ENCODE results near the gene SUGP2. TPM values are rescaled to one million over a fixed set of nuclear protein-coding genes. Genes with fewer than 3 reads are reported as not detected.

SUGP2 gene
- total and polyA plus RNA-seq, 2 experiments from 2014 or later: 28.8 to 29.7 TPM

GRCh38 chr19:19062454-19063182 lies 29.3 kb upstream of the SUGP2 start:
- H3F3A ChIP-seq (ENCODE audit: insufficient read depth): peaks cover 11% of the 10 kb centered on the region
- H3K27ac ChIP-seq: no peak overlapping the region
- H3K4me3 ChIP-seq: peak overlapping the region; percentile 60; the same call in 1 of the 2 replicates
- H3K9me3 ChIP-seq (ENCODE audit: low read depth): no peaks in the 10 kb centered on the region
- no peaks in the 10 kb centered on the region for H3K9me2 ChIP-seq (ENCODE audit: insufficient read depth)
- H3K4me1 ChIP-seq (ENCODE audit: insufficient read depth): peaks cover 12% of the 10 kb centered on the region
- WGBS, 2 experiments (ENCODE audit: low coverage in 1 of 2, low lambda C conversion rate in 2 of 2, missing lambda C conversion rate in 2 of 2): 65 to 71% methylated on average over 4 of the region's 4 CpGs
- DNase-seq: peak; percentile 63
- peak overlapping the region; percentile 64 for H3K4me2 ChIP-seq (ENCODE audit: unreplicated experiment)
- H2AFZ ChIP-seq: peak overlapping the region; percentile 34
- H3K79me2 ChIP-seq (ENCODE audit: insufficient read depth): no peaks in the 10 kb centered on the region
- in situ Hi-C loops (cut with MboI): no loop called here
- TF ChIP-seq EZH2 (IDR thresholded peaks at IDR 0.05; ENCODE audit: insufficient read depth, poor library complexity, severe bottlenecking): no peak
- no peak for TF ChIP-seq EZH2phosphoT487 (IDR thresholded peaks at IDR 0.05; ENCODE audit: insufficient read depth, low read depth)
- no peaks in the 10 kb centered on the region for H3K27me3 ChIP-seq (replicated peaks; ENCODE audit: insufficient read depth)
- H4K20me1 ChIP-seq (ENCODE audit: insufficient read depth): no peaks in the 10 kb centered on the region
- H3K36me3 ChIP-seq (ENCODE audit: low read depth): no peaks in the 10 kb centered on the region
- peak overlapping the region; percentile 54 for H3K9ac ChIP-seq

DNA sequence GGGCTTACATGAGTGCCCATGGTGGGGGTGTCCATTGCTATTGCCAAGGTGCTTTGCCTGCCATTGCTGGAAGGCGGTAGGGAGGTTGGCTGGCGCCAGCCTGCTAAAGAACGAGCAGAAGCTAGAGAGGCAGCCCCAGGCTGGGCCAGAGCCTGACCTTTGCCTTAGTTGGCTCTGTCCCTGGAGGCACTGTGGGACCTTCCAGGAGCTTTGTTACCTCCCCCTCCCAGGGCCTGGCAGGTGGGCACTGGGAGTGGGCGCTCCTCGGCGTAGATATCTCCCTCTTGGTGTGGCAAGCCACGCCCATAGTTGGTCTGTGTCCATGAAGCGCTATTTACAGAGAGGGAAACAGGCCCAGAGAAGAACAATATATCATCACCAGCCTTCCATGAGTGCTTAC lies 28.2 kb upstream of the SUGP2 start:
- TF ChIP-seq EZH2phosphoT487 (IDR thresholded peaks at IDR 0.05; ENCODE audit: insufficient read depth, low read depth): no peak
- TF ChIP-seq EZH2 (IDR thresholded peaks at IDR 0.05; ENCODE audit: insufficient read depth, poor library complexity, severe bottlenecking): no peak
- Histone ChIP-seq H3F3A (ENCODE audit: insufficient read depth) (peaks cover 11% of the 10 kb centered on the region), H3K9ac (no peak overlapping the region), H3K9me2 (ENCODE audit: insufficient read depth) (no peaks in the 10 kb centered on the region), H3K79me2 (ENCODE audit: insufficient read depth) (no peaks in the 10 kb centered on the region), H2AFZ (no peak overlapping the region), H3K9me3 (ENCODE audit: low read depth) (no peaks in the 10 kb centered on the region), H3K27me3 (replicated peaks; ENCODE audit: insufficient read depth) (no peaks in the 10 kb centered on the region), H3K4me3 (no peak overlapping the region), H3K36me3 (ENCODE audit: low read depth) (no peaks in the 10 kb centered on the region), H3K27ac (no peak overlapping the region), H4K20me1 (ENCODE audit: insufficient read depth) (no peaks in the 10 kb centered on the region), H3K4me2 (ENCODE audit: unreplicated experiment) (no peak overlapping the region), H3K4me1 (ENCODE audit: insufficient read depth) (peaks cover 12% of the 10 kb centered on the region)
- in situ Hi-C loops (cut with MboI): no loop called here
- DNase-seq: no peak
- 84 to 86% methylated on average over 8 of the region's 8 CpGs for WGBS, 2 experiments (ENCODE audit: low coverage in 1 of 2, low lambda C conversion rate in 2 of 2, missing lambda C conversion rate in 2 of 2)

DNA sequence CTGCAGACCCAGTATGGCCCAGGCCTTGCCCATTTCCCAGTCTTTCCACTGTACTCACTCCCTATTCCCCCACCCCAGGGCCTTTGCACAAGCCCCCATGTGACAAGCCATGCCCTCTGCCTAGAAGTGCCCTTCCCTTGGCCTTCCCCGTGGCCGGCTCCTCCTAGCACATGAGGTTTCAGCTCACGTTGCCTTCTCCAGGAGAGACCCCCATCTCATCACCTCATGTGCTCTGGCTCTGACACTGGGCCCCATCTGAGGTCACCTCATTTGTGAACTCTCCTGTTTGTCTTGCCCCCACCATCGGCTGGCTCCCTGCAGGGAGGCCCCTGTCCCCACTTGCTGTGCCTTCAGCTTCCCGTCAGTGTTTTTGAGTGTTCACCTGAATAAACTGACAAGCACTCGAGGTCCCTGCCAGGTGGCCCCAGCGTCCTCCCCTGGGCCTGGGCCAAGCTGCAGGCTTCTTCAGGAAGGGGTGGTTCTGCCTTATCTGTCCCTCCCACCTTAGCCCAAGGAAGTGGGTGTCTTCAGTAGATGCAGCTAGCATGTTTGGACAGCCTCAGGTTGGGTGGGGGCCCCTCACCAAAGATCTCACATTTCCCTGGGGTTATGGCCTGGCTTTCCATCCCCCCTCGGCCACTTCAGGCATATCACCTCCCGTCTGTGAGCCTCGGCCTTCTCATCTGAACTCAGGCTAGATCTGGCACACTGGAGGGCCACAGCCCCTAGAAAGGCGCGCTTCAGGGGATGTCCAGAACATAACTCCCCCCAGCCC lies 26.7 kb upstream of the SUGP2 start:
- Histone ChIP-seq H3K9me3 (ENCODE audit: low read depth) (no peaks in the 10 kb centered on the region), H3K4me1 (ENCODE audit: insufficient read depth) (peaks cover 11% of the 10 kb centered on the region), H3K4me3 (no peak overlapping the region), H3K9ac (no peak overlapping the region), H2AFZ (no peak overlapping the region), H3K4me2 (ENCODE audit: unreplicated experiment) (no peak overlapping the region), H3K27ac (no peak overlapping the region), H3K79me2 (ENCODE audit: insufficient read depth) (no peaks in the 10 kb centered on the region), H3F3A (ENCODE audit: insufficient read depth) (peaks cover 11% of the 10 kb centered on the region), H3K9me2 (ENCODE audit: insufficient read depth) (no peaks in the 10 kb centered on the region), H3K36me3 (ENCODE audit: low read depth) (no peaks in the 10 kb centered on the region), H3K27me3 (replicated peaks; ENCODE audit: insufficient read depth) (no peaks in the 10 kb centered on the region), H4K20me1 (ENCODE audit: insufficient read depth) (no peaks in the 10 kb centered on the region)
- TF ChIP-seq EZH2phosphoT487 (IDR thresholded peaks at IDR 0.05; ENCODE audit: insufficient read depth, low read depth) (no peak), EZH2 (IDR thresholded peaks at IDR 0.05; ENCODE audit: insufficient read depth, poor library complexity, severe bottlenecking) (no peak)
- WGBS, 2 experiments (ENCODE audit: low coverage in 1 of 2, low lambda C conversion rate in 2 of 2, missing lambda C conversion rate in 2 of 2): 88 to 91% methylated on average over 11 to 12 of the region's 12 CpGs
- in situ Hi-C loops (cut with MboI): no loop called here
- DNase-seq: no peak

DNA sequence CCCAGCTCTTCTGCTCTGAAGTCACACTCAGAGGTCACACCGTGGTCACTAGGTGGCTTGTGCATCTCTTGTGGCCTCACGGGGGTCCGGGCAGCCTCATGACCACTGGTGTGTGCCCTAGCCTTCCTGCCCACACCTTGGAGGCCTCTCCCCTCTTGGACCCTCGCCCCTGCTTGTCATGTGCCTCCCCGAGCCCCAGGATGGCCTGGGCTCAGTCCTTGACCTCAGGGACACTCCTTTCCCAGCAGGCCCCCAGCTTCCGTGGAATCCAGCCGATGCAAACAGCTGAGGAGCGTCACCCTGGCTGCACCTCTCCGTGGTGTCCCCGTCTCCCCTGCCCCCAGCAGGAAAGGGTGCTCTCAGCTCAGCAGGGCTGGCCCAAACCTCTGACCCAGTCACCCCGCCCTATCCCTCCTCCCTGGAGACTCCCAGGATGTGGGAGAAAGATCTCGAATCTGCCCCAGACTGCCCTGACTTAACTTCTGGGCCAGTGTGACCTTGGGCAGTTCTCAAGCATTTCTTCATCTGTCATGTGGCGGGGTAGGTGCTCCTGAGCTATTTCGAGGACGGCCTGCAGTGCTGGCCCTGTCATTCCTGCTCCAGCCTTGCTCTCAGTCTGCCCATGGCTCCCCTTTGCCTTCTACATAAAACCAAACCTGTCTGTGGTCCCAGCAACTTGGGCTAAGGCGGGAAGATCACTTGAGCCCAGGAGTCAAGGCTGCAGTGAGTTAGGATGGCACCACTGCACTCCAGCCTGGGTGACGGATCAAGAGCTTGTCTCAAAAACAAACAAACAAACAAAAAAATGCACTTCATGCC lies 25.9 kb upstream of the SUGP2 start:
- in situ Hi-C loops (cut with MboI): no loop called here
- H3K4me3 ChIP-seq: no peak overlapping the region
- H3F3A ChIP-seq (ENCODE audit: insufficient read depth): peaks cover 11% of the 10 kb centered on the region
- no peak for DNase-seq
- no peaks in the 10 kb centered on the region for H4K20me1 ChIP-seq (ENCODE audit: insufficient read depth)
- no peaks in the 10 kb centered on the region for H3K27me3 ChIP-seq (replicated peaks; ENCODE audit: insufficient read depth)
- H3K9me2 ChIP-seq (ENCODE audit: insufficient read depth): no peaks in the 10 kb centered on the region
- H3K9me3 ChIP-seq (ENCODE audit: low read depth): no peaks in the 10 kb centered on the region
- H3K9ac ChIP-seq: no peak overlapping the region
- TF ChIP-seq EZH2 (IDR thresholded peaks at IDR 0.05; ENCODE audit: insufficient read depth, poor library complexity, severe bottlenecking) (no peak), EZH2phosphoT487 (IDR thresholded peaks at IDR 0.05; ENCODE audit: insufficient read depth, low read depth) (no peak)
- H3K4me1 ChIP-seq (ENCODE audit: insufficient read depth): peaks cover 4% of the 10 kb centered on the region
- H3K79me2 ChIP-seq (ENCODE audit: insufficient read depth): no peaks in the 10 kb centered on the region
- no peak overlapping the region for H3K4me2 ChIP-seq (ENCODE audit: unreplicated experiment)
- WGBS, 2 experiments (ENCODE audit: low coverage in 1 of 2, low lambda C conversion rate in 2 of 2, missing lambda C conversion rate in 2 of 2): 89 to 90% methylated on average over 14 to 16 of the region's 17 CpGs
- H2AFZ ChIP-seq: no peak overlapping the region
- H3K36me3 ChIP-seq (ENCODE audit: low read depth): no peaks in the 10 kb centered on the region
- H3K27ac ChIP-seq: no peak overlapping the region

Measured in GM23248 (cell line).